HepG2 (cell line): ENCODE data around the gene PRDM11. TPM values are rescaled to one million over a fixed set of nuclear protein-coding genes. Genes with fewer than 3 reads are reported as not detected.
A peak's percentile ranks its signal among the peaks of the same experiment; 100 is the strongest.

Experiments
- ATAC-seq: fragments of 200-7000 bp; cut with Tn5 transposase; 3 replicates; pipeline ENCODE4 v1.9.1; 2020; ENCODE audit warnings: mild to moderate bottlenecking, moderate library complexity
- BruUV-seq: library from RNA; stranded (reverse); fragments of 400-500 nt; replicated peaks from 2 replicates; lab custom pipeline; 2021; lab: Mats Ljungman, UMichigan
- CTCF ChIA-PET: fragments of 300-600 bp; formaldehyde crosslinking; extraction: SDS; loops from one replicate; lab custom pipeline; 2021; ENCODE audit warnings: low total read pairs, inconsistent platforms, low intra/inter-chr PET ratio; lab: Yijun Ruan, JAX
- POLR2A ChIA-PET: fragments of 350-600 bp; sonication (Branson Sonifier 250); formaldehyde crosslinking; loops from one replicate; lab custom pipeline; 2020; ENCODE audit warnings: antibody characterized with exemption, inconsistent platforms; lab: Yijun Ruan, JAX
- DNase-seq: peaks from one replicate; pipeline ENCODE4 v3.0.0-alpha.2; 2015; ENCODE audit warnings: low spot score
- FAIRE-seq: peaks from 3 replicates; lab custom pipeline; 2011; peaks lifted over from hg19 to GRCh38; lab: Jason Lieb, UNC
- H2AFZ ChIP-seq: one replicate; pipeline ENCODE4 v1.6.1; 2011; ENCODE audit warnings: low read length, inconsistent platforms
- H3K27ac ChIP-seq: fragments of 300-600 bp; 3 replicates; pipeline ENCODE4 v1.8.0; 2011; ENCODE audit warnings: mixed run types, mild to moderate bottlenecking, mixed read lengths, low read length, inconsistent platforms; ENCODE audit not compliant: insufficient read depth; ENCODE audit errors: extremely low read length
- H3K27me3 ChIP-seq, 2 experiments: fragments of 200-600 bp in 1 of 2; 2 replicates in 1 of 2; 3 replicates in 1 of 2; pipeline versions ENCODE4 v1.6.0 to v1.8.0; 2011; ENCODE audit warnings: low read length in 2 of 2, mild to moderate bottlenecking in 2 of 2, moderate library complexity in 2 of 2, inconsistent platforms in 1 of 2; ENCODE audit not compliant: insufficient read depth in 2 of 2, control insufficient read depth in 1 of 2
- H3K36me3 ChIP-seq, 2 experiments: fragments of 200-600 bp in 1 of 2; replicated peaks in 1 of 2; 2 replicates in 1 of 2; 3 replicates in 1 of 2; pipeline versions ENCODE4 v1.5.1 to v1.8.0; 2011; ENCODE audit warnings: low read length in 2 of 2, inconsistent platforms in 1 of 2; ENCODE audit not compliant: insufficient read depth in 2 of 2, control insufficient read depth in 1 of 2
- H3K4me1 ChIP-seq: 2 replicates; pipeline ENCODE4 v1.5.1; 2012; ENCODE audit warnings: low read length, inconsistent platforms; ENCODE audit not compliant: insufficient read depth
- H3K4me2 ChIP-seq: 2 replicates; pipeline ENCODE4 v1.6.0; 2011; ENCODE audit warnings: low read depth, low read length, inconsistent platforms
- H3K4me3 ChIP-seq, 3 experiments: fragments of 200-600 bp in 1 of 3; sonication (generic), shearing (Covaris generic) in 1 of 3; replicated peaks in 1 of 3; 2 replicates each; pipeline ENCODE4 v1.5.1; 2011 to 2016; ENCODE audit warnings: low read length in 3 of 3, inconsistent platforms in 2 of 3, low read depth in 2 of 3, mild to moderate bottlenecking in 2 of 3, control low read depth in 1 of 3, mixed read lengths in 1 of 3; ENCODE audit not compliant: insufficient read depth in 1 of 3
- H3K79me2 ChIP-seq: one replicate; pipeline ENCODE4 v1.6.1; 2011; ENCODE audit warnings: low read length, inconsistent platforms; ENCODE audit not compliant: insufficient read depth
- H3K9ac ChIP-seq: 2 replicates; pipeline ENCODE4 v1.6.0; 2011; ENCODE audit warnings: mild to moderate bottlenecking, low read depth, low read length, inconsistent platforms; ENCODE audit not compliant: insufficient read depth
- H3K9me3 ChIP-seq: 2 replicates; pipeline ENCODE4 v1.5.1; 2012; ENCODE audit warnings: mild to moderate bottlenecking, low read length
- H4K20me1 ChIP-seq: 2 replicates; pipeline ENCODE4 v1.6.0; 2011; ENCODE audit warnings: inconsistent platforms, mild to moderate bottlenecking, low read length, moderate library complexity; ENCODE audit not compliant: insufficient read depth
- DBP ChIP-seq: sonication (generic); formaldehyde crosslinking; IDR thresholded peaks from 2 replicates; pipeline ENCODE4 v1.4.0; 2020; ENCODE audit warnings: missing genetic modification reagents; ENCODE audit errors: not compliant biosample characterization
- E2F5 ChIP-seq: sonication (generic); formaldehyde crosslinking; conservative IDR thresholded peaks from 2 replicates; pipeline ENCODE4 v1.4.0; 2020; ENCODE audit warnings: missing genetic modification reagents
- EHMT2 ChIP-seq: fragments of 200-600 bp; sonication (generic); IDR thresholded peaks from 2 replicates; pipeline ENCODE4 v1.7.0; 2017; ENCODE audit warnings: antibody characterized with exemption, low read depth, low read length, borderline replicate concordance
- ZNF230 ChIP-seq: sonication (generic); formaldehyde crosslinking; IDR thresholded peaks from 2 replicates; pipeline ENCODE4 v1.4.0; 2020; ENCODE audit warnings: mild to moderate bottlenecking, missing genetic modification reagents
- ZNF768 ChIP-seq: sonication (generic); formaldehyde crosslinking; IDR thresholded peaks from 2 replicates; pipeline ENCODE4 v1.4.0; 2020; ENCODE audit warnings: missing genetic modification reagents
- WGBS: methylation state at CpG from one replicate; pipeline ENCODE4 v1.1.6; 2017; ENCODE audit warnings: low lambda C conversion rate; 5-methylcytosine and 5-hydroxymethylcytosine counted together
- in situ Hi-C: cut with HindIII; loops from 2 replicates; pipeline ENCODE4 v1.10.0; 2017; ENCODE audit warnings: low pct_unique_long_range_greater_than_20kb; ENCODE audit not compliant: extremely low pct_ligation_motif_present
- intact Hi-C: fragments of 100-400 bp; cut with micrococcal nuclease; formaldehyde crosslinking; loops from one replicate; pipeline ENCODE4 v1.10.0; 2022; ENCODE audit not compliant: unreplicated experiment
- polyA plus RNA-seq, 8 experiments: library from polyadenylated mRNA; depleted of rRNA in 3 of 8; stranded (reverse) in 7 of 8; unstranded in 1 of 8; fragments of >200 nt; fragmentation: Illumina TruSeq in 4 of 8; extraction: Trizol in 4 of 8; gene quantifications; 2 replicates each; pipeline versions ENCODE4 v1.2.1 to v1.2.3, GENCODE V29; 2011 to 2016; ENCODE audit warnings: low read depth in 4 of 8, missing spikeins in 1 of 8, mixed read lengths in 1 of 8; ENCODE audit not compliant: insufficient read depth in 1 of 8
- total RNA-seq, 5 experiments: library from RNA; depleted of rRNA; stranded (reverse); fragments of >200 nt; fragmentation: Illumina TruSeq; extraction: Trizol; gene quantifications; 2 replicates each; pipeline ENCODE4 v1.2.3, GENCODE V29; 2016; ENCODE audit warnings: low read depth in 1 of 5
- TF ChIP-seq, protein P1 (sequence below): sonication (generic); formaldehyde crosslinking; conservative IDR thresholded peaks from 2 replicates; pipeline ENCODE4 v1.8.1; 2023; ENCODE audit warnings: missing genetic modification reagents

Gene PRDM11
- total and polyA plus RNA-seq, 2 of the 13 experiments (the other 11 are each of a cell fraction or from before 2014, with no cell fraction given): 3.4 to 4.7 TPM

- TF ChIP-seq EHMT2: peak; percentile 20; the same call in 1 of the 2 replicates
These were observed 8.7 kb downstream of the PRDM11 start (continued) for GRCh38 chr11:45155058-45155551.

DNA sequence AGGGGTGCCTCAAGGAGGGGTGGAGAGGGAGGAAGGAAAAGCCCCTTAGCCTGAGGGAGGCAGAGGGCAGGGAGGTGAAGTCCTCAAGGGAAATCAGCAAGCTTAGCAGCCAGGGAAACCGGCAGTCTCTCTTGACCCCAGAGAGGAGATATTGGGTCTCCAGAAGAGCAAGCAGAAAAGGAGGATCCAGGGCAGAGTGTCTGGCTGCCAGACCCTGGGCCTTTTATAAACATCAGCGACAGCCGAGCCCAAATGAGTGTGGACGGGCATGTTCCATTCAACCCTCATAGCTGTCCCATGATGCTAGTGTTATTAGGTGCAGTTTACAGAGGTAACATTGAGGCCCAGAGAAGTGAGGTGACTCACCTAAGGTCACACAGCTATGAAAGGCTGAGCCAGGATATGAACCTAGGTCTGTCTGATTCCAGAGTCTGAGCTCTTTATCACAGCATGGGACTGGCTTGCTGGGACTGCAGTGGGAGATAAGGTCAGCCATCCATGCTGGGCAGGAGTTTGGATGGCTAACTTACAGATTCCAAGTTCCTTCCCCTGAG is 9.3 kb downstream of the PRDM11 start:
- CTCF ChIA-PET: no interaction called here
- H3K9me3 ChIP-seq: no peaks in the 10 kb centered on the region
- DNase-seq (no peak), ATAC-seq (no peak), FAIRE-seq (no peak)
- no peaks in the 10 kb centered on the region for H3K36me3 ChIP-seq
- 87% methylated on average over 4 of the region's 4 CpGs for WGBS
- no peaks in the 10 kb centered on the region for H3K27me3 ChIP-seq
- H3K4me1 ChIP-seq: peaks cover 46% of the 10 kb centered on the region
- POLR2A ChIA-PET: interaction anchor here (1.0 to 1.2 kb wide), 2 partner anchors 9 to 23 kb away, joined by 3 to 4 read pairs; no protein-coding TSS in a partner anchor
- no peak overlapping the region for H3K27ac ChIP-seq
- H4K20me1 ChIP-seq: no peaks in the 10 kb centered on the region
- in situ Hi-C loops (no loop called here), intact Hi-C loops (no loop called here)
- H3K9ac ChIP-seq: no peak overlapping the region
- H3K4me3 ChIP-seq: no peak overlapping the region
- peaks cover 4% of the 10 kb centered on the region for H3K79me2 ChIP-seq
- peak; percentile 79; the same call in 1 of the 2 replicates for TF ChIP-seq ZNF768 (CRISPR knock-in tag)
- no peak for TF ChIP-seq ZNF230 (CRISPR knock-in tag)
- no TSS peak for BruUV-seq
- H2AFZ ChIP-seq: no peak overlapping the region
- no peak overlapping the region for H3K4me2 ChIP-seq

DNA sequence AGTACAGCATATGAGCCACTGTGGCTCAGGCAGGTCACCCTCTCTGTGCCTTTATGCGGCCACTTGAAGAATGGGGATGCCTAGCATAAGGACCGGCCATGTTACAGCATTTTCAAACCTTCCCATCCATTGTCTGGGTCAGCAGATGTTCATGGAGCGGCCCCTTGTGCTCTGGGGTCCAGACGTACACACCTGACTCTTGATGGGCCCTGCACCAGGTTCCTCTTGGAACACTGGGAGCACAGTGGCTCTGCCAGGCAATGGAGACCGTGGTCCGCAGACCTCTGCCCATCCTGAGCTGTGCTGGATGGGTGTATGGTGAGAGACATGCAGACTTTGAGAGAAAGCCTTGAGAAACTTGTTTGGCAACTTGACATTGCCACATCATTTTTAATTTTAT is 9.8 kb downstream of the PRDM11 start:
- Histone ChIP-seq H2AFZ (no peak overlapping the region), H3K27ac (no peak overlapping the region), H3K4me1 (peaks cover 46% of the 10 kb centered on the region), H3K9me3 (no peaks in the 10 kb centered on the region), H3K27me3 (no peaks in the 10 kb centered on the region), H3K36me3 (no peaks in the 10 kb centered on the region), H3K4me2 (no peak overlapping the region), H3K79me2 (peaks cover 2% of the 10 kb centered on the region), H3K9ac (no peak overlapping the region), H3K4me3 (no peak overlapping the region), H4K20me1 (no peaks in the 10 kb centered on the region)
- intact Hi-C loops: no loop called here
- no peak for ATAC-seq
- DNase-seq: no peak
- 90% methylated on average over 3 of the region's 6 CpGs for WGBS
- no peak for FAIRE-seq
- in situ Hi-C loops: no loop called here
- no peak for TF ChIP-seq DBP
- no peak for TF ChIP-seq E2F5 (CRISPR knock-in tag)
- TF ChIP-seq, protein P1, sequence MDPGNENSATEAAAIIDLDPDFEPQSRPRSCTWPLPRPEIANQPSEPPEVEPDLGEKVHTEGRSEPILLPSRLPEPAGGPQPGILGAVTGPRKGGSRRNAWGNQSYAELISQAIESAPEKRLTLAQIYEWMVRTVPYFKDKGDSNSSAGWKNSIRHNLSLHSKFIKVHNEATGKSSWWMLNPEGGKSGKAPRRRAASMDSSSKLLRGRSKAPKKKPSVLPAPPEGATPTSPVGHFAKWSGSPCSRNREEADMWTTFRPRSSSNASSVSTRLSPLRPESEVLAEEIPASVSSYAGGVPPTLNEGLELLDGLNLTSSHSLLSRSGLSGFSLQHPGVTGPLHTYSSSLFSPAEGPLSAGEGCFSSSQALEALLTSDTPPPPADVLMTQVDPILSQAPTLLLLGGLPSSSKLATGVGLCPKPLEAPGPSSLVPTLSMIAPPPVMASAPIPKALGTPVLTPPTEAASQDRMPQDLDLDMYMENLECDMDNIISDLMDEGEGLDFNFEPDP (CRISPR knock-in tag): 0 out of 2 replicates have a peak, but pooled peaks have one; percentile 15
- ChIA-PET POLR2A (interaction anchor here (1.2 kb wide), 1 partner anchor 9 kb away, joined by 4 read pairs; no protein-coding TSS in a partner anchor), CTCF (no interaction called here)
- no TSS peak for BruUV-seq
